ENCODE measurements around the gene HMMR.

HMMR gene

DNA sequence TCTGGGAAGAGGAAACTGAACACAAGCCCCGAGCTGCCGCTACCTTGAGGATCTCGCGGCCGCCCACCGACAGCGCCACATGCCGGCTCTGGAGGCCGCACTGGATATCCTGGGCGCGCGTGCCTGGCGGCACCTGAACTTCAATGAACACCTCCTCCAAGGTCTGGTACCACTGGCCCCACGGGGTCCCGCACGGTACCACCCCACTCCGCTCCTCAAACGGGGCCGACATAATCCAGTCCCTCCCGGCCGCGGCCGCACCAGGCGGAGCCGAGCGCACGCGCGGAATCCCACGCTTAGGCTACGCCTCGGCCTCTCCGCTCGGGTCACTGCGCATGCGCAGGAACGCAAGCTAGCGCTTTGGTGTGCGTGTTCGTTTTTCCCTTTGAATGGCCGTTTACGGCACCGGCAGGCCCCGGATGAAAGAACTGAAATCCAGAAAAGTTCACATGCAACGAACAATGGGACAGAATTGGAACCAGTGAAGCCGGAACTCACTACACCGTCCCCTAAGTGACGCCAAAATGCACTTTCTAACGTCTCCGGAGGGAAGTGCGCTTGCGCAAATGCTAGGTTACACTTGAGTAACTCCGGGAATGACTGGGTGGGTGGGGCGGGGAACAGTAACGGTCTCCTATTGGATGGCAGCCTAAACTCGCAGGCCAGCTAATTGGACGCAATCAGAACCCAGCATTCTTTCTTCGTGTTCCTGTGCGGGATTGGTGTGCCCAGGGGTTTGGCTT is 442 bp upstream of the HMMR start, which contains the start of gene NUDCD2:
TSS of gene NUDCD2 (minus strand) at position 284 of the 743 bp plus-strand sequence. CDS start at position 232, 52 bp downstream.
- DNase-seq = peak; percentile 90 to 92

DNA sequence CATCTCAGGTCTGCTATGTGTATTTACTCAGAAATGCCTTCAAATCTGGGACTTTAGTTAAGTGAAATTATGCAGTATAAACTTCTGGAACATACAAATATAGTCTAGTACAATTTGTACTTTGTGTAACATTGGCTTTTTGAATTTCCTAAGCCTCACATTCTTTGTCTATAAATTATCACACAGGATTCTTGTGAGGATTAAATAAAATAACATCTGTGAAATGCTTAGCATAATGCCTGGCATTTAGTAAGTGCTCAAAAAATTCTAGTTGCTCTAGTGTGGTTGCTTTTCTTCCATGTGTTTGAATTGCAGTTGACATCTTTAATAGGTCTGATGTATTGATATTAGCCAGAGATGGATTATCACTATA is 2.6 kb downstream of the HMMR start:
- no peak for DNase-seq

DNA sequence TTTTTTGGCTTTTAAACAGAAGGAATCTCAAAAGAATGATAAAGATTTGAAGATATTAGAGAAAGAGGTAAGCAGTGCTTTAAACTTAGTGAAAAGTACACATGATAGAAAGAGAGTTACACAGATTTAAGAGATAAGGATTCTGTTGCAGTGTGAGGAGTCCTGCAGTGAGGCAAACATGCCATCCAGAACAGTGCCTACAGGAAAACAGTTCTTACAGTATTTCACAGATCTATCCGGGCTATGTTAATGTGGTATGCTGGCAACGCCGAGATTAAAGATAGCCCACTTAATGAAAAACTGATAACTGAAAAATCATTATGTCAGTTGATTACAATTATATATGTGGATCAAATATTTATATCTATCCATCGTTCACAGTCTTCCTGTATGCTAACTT is 7.2 kb downstream of the HMMR start:
- no peak for DNase-seq

DNA sequence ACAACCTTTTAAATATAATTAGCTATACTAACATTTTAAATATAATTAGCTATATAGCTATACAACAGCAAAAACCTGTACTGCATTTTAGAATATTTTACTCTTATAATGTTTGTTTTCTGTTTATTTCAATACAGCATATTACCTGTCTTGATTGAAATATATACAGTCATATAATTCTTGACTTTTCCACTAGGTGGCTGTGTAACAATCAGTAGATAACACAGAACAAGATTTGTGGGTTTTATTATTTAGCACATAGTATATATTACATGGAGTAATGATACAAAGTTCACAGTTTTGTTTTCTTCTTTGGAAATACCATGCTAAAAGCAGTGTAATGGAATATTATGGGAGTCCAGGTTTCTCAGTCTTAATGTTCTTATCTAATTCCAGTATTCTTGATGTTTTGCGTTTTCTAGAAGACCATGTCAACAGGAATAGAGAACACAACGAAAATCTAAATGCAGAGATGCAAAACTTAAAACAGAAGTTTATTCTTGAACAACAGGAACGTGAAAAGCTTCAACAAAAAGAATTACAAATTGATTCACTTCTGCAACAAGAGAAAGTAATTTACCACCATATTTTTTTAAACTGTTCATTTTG is 13.3 kb downstream of the HMMR start:
- DNase-seq = no peak

DNA sequence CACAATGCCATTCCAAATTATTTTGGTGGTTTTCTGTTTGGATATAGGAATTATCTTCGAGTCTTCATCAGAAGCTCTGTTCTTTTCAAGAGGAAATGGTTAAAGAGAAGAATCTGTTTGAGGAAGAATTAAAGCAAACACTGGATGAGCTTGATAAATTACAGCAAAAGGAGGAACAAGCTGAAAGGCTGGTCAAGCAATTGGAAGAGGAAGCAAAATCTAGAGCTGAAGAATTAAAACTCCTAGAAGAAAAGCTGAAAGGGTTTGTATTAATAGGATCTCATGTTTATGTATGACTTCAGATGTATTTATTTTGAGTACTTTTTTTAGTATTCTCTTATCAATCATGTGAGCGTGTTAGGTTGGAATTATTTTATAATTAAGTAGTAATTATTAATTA is 15.0 kb downstream of the HMMR start:
- no peak for DNase-seq

DNA sequence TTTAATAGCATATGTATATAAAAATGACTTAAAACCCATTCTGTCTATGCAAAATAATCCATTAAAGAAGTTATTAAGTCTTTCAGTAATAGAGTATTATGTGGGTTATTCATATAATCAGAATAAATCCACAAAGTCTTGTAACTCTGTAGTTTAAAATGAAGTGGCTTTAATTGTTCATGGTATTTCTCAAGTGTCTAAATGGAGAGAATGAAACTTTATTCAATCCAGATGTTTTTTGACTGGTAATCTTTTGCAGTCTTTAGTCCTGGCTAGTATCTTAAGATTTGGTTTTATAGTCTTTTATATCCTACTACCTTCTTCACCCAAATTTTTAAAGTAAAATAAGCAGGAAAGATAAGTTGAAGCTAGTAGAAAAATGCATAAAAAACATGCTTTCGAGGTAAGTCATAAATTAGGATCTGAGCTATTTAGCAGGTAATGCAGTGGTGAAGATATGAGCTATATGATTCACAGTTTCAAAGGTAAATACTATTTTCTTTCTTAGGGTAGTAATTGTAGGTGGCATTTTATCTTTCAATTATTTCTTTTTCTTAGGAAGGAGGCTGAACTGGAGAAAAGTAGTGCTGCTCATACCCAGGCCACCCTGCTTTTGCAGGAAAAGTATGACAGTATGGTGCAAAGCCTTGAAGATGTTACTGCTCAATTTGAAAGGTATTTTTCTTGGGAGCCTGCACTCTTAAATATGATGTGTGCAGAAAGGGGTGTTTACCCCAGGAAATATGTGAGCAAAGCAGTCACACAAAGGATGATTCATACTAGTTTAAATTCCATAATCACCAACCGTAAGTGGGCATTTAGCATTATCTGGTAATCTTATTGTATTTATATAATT is 17.9 kb downstream of the HMMR start:
- no peak for DNase-seq

DNA sequence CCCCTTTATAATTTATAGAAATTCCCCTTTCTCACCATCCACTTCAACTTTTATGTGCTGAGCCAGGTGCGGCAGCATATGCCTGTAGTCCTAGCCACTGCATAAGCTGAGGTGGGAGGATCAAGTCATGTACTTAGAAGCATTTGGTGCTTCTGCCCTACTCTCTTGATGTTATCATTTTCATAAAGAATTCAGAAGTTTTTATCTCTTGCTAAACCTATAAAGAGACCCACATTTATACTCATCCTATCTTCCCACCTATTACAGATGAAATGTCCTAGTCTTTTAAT is 18.5 kb downstream of the HMMR start:
- DNase-seq = no peak

DNA sequence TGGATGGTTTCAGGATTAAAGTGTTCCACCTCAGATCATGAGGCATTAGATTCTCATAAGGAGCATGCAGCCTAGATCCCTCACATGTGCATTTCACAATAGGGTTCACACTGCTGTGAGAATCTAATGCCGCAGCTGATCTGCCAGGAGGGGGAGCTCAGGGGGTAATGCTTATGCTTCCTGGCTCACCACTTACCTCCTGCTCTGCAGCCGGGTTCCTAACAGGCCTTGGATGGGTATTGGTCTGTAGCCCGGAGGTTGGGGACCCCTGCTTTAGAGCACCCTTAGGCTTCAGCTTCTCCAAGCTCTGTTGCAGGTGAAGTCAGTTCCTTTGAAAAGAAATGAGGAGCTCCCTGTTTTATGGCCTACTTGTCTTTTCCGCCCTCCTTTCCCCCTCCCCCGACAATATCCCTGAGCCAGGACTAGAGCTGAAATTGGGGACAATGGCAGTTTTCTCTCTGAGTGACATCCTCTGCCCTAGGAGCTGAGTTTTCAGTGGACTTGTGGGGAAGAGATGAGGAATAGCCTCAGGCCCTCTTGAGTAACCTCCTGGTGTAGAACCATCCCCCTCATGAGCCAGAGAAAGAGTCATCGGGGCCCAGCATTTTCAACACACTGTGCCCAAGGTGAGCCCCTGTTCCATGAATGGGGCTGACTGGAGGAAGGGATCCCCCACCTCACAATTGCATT is 28.8 kb downstream of the HMMR start:
- DNase-seq = no peak

DNA sequence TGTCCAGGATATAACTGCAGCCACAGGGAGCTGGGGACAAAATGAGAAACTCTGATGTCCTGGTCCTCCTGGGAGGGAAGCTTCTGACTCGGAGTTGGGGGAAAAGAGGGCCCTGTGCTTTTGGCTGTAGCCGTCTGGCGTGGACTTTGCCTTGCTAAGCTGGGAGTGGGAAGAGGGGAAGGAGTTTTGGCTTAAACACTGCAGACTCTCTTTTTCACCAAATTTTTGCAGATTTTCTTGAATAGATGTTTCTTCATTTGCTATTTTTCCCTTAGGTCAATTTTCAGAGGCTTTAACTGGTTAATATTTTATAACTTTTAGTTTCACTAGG is 29.3 kb downstream of the HMMR start:
- no peak for DNase-seq

DNA sequence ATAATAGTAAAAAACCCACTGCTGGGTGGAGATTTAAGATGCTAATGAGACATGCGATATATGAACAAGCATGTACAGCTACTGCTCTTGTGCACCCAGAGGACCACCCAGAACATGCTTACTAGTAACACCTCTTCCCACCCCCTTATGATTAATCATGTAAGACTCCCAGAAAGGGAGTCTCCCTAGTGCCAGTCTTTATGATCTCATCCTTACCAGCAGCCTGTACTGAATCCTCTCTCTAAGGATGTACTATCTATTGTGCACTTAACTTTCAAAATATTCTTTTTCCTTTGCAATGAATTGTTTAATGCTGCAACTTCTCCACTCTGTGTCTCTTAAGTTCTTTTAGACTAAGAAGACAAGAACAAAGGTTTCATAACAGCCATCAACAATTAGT is 35.9 kb downstream of the HMMR start:
- no peak for DNase-seq

DNA sequence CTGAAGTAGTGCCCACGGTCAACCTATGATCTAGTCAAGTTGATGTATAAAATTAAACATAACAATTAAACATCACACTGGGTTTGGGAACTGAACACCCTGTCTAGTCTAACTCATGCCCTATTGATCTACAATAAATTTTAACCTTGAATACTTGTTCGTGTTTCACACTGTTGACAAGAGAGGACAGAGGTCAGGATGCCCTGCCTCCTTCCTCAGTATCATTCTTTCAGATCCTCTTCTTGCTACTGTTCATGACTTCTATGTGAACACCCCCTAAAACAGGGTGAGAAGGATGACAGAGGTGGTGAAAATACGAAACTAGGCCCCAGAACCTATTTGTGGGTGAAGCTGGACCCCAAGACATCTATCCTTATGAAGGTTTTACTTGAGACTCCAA is 36.9 kb downstream of the HMMR start:
- DNase-seq = no peak

DNA sequence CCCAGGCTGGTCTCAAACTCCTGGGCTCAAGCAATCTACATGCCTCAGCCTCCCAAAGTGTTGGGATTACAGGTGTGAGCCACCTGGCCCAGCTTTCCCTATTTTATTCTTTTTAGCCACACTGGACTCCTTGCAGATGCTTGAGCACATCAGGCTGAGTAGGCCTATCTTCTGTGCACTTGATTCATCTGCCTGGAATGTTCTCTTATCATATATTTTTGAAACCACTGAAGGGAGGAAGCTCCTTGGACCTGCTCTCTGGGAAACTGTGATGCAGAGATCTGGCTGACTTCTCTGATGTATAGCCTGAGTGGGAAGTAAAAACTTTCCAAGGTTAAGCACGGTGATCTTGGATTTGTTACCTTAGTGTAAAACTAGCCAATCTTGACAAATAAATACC is 38.5 kb downstream of the HMMR start:
- no peak for DNase-seq

DNA sequence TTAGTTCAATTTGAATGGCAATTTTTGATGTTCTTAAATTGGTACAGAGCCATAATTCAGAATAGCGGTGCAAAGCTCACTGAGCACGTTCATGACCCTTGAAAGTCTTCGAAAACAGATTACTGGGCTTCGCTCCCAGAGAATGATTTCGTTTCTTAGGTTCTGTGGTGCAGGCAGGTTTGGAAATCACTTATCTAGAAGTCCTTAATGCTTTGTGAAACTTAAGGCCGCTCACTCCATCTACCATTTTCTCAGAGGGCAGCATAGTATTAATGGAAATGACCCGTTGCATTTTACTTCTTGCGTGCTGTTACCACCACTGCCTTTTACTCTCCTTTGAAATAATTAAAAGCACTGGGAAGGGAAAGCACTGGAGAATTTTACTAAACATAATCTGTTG is 42.1 kb downstream of the HMMR start:
- DNase-seq = no peak

DNA sequence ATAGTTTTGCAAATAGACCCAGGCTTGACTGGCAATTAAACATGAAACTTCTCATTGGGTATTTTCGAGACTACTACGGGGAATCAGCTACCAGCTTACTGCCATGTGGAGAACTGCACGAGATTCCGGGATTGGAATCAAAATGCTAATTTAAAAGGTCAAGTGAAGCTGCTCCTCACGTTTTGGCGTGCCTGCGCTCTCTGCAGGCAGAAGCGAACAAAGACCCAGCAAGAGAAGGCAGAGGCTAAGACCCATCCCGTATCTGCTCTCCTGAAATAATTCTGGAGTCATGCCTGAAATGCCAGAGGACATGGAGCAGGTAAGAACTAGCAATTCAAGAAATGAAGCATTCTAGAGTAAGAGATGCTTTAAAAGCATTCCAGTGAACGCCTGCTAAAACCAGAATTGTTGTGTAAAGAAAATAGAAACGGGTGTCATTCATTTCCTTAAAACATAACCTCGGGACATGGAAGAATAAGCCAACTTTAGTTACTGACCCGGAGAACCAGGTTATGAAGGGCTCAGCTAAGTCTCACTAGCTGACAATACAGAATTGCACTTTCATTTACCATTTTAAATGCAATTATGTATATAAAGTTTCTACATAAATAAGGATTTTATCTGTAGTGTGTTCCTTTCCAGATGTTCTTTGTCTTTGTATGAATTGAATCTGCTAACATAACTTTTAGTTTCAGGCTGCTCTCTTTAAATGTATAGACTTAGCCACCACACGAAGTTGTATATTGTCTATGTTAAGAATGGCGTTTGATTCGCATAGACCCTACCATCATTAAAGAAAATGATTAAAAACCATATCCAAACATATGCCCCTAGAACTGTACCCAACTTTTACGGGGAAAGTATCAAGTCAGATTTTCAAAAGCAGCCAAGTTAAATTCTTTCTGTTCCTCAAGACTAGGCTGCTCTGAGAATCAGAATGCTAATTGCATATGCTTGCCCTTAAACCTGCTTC is 43.0 kb downstream of the HMMR start:
- peak; percentile 21 to 29 for DNase-seq

DNA sequence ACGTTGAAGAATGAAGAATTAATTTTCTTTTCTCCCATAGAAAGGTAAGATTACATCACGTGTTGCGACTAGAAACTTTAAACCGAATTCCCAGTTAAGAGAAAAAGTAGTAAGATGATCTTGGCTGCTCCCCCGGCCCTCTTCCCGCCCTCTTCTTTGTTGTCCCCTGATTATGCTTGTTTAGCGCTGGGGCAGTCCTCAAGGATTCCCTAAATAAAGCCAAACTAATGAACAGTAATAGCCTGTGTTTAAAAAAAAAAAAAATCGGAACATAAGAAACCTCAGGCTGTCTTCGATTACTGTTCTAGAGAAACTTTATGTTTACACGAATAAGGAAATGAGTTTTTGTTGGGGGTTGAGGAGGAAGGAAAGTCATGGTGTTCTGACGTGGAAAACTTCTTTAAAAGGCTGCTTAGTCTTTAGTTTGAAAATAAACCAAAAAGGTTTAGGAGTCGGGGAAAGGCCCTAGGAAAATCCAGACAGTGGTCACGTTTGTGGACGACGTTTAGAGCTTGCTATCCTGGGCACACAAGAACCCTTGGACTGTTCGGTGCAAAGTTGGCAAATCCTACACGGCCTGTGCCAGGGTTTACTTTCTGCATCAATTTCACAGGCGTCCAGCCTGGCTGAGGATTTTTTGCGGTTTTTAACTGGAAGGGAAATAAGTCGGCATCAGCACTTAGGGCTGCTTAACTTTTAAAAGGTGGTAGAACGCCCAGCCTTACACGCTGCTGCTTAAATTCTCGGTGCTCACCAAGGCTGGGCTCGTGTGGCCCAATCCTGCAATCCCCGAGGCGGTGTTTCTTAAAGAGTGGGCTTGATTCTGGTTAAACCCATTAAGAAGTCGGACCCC is 43.9 kb downstream of the HMMR start:
- DNase-seq = peak; percentile 27 to 33

DNA sequence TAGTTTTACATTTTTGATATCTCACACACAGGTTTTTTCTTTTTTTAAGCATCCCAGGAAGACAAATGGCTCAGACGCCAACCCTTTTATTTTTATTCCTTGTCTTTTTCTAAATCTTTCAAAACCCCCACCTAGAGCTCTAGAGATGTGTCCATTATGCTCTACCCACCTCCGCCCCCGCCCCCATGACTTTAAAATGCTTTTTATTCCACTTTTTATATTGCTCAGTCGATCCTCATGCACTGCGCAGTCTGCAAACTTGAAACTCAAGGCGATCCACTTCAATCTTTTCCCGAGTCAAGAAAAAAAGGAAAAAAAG is 44.6 kb downstream of the HMMR start:
- no peak for DNase-seq

DNA sequence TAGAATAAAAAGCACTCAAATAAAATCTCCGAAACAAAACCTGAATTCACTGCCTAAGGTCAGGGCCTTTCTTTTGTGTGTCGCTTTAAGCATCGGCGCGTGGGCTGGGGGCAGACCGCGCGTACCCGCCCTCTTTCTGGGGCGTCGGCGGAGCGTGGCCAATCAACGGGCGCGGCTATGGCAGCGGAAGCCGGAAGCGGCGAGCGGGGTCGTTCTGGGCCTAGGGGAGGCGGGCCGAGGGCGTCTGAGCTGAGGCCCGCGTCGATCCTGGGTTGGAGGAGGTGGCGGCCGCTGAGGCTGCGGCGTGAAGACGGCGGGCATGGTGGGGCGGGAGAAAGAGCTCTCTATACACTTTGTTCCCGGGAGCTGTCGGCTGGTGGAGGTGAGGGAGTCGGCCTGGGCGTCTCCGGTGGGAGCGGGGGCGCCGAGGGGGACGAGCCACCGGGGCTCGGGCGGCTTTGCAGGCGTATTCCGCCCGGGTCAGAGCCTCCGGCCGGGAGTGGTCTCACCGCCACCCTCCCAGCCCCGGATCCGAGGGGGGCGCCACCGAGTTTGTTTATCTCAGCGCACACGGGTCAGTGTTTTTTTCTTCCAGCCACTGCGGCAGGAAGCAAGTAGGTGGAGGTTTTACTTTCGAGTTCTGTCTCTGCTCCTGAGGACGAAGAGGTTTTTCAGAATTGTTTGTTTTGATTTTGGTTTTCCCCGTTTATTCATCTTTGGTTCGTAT is 45.1 kb downstream of the HMMR start, which contains the start of gene MAT2B:
TSS of gene MAT2B (plus strand) at position 252 of the 727 bp plus-strand sequence. CDS start at position 320, 68 bp downstream.
- DNase-seq = peak; percentile 89 to 90

DNA sequence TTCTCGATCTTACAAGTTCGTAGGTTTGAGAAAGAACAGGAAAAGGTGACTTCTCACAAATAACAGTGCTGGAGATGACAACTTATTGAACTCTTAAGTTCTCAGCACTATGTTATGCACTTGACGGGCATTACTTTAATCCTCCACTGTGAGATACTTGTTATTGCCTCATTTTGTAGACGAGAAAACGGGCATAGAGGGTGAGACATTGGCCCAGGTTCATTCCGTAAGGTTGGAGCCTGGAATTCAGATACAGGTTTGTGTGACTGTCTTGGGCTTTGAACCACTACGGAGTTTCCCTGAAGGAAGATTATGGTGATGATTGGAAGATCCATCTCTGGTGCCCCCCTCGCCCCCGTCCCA is 45.6 kb downstream of the HMMR start:
- no peak for DNase-seq

DNA sequence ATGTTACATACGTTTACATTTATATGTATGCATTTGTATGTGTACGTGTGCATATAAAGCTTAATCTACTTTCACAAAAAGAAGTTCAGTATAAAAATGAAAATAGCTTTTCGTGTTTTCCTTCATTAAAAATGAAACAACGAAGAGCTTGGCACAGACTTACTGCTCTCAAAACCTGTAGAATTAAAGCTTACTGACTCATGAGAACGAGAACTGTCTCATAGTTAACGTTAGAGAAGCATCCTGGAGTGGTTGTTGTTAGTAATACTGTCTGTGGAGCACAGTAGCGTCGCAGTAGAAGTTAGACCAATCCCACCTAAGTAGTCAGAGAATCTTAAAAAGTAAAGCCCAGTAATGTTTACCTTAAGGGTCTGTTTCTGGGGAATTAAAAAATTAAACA is 46.3 kb downstream of the HMMR start:
- no peak for DNase-seq

DNA sequence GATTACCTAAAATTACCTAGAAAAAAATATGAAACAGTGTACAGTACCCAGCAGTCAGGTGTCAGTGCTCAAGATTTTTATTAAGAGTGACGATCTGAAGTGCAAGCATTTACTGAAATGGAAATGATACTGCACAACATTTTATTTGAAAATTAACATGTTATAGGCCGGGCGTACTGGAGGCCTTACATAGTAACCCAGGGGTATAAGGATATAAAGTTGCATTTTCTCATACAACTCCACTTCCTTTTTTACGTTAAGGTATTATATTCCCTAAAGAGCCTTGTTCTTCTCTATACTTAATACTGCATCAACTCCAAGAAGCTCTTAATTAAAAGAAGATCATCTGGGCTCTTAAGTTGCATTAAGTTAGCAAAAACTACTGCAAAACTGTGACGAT is 48.3 kb downstream of the HMMR start:
- DNase-seq = no peak
